Left ventricle myocardium inferior (tissue), 1 donor: Measurements from ENCODE around the gene PDE1C. TPM values are rescaled to one million over a fixed set of nuclear protein-coding genes. Genes with fewer than 3 reads are reported as not detected.
A peak's percentile ranks its signal among the peaks of the same experiment; 100 is the strongest.

Experiments
- DNase-seq: peaks from one replicate; pipeline ENCODE4 v3.0.0-alpha.2; 2020
- H3K27ac ChIP-seq: fragments of 200-600 bp; replicated peaks from 2 replicates; pipeline ENCODE4 v1.8.0; 2021
- H3K27me3 ChIP-seq: fragments of 200-600 bp; 2 replicates; pipeline ENCODE4 v1.8.0; 2021; ENCODE audit warnings: low read depth
- H3K36me3 ChIP-seq: fragments of 200-600 bp; 2 replicates; pipeline ENCODE4 v1.8.0; 2021
- H3K4me1 ChIP-seq: fragments of 200-600 bp; 2 replicates; pipeline ENCODE4 v1.8.0; 2021
- H3K4me3 ChIP-seq: fragments of 200-600 bp; 2 replicates; pipeline ENCODE4 v1.8.0; 2021; ENCODE audit warnings: mild to moderate bottlenecking, moderate library complexity
- H3K9me3 ChIP-seq: fragments of 200-600 bp; replicated peaks from 2 replicates; pipeline ENCODE4 v1.8.0; 2021
- intact Hi-C: fragments of 100-400 bp; cut with micrococcal nuclease; formaldehyde crosslinking; loops from one replicate; pipeline ENCODE4 v1.11.0; 2022
- total RNA-seq: library from RNA; stranded (reverse); fragmentation: NEBNext Ultra II Directional; extraction: Animal tissue kit (Norgen Biotek cat#: 25700); gene quantifications from one replicate; pipeline ENCODE4 v1.2.1, GENCODE V29; 2021
- TF ChIP-seq, protein P1 (sequence below): fragments of 200-600 bp; IDR thresholded peaks from 2 replicates; pipeline ENCODE4 v1.8.0; 2021; ENCODE audit warnings: antibody characterized with exemption, mild to moderate bottlenecking, borderline replicate concordance
- donor health status: DM: no; HTN: yes; CAD: no; lungs with severe emphysema.

The PDE1C gene
- total RNA-seq, 1 donor from 2014 or later, result 207 TPM

DNA sequence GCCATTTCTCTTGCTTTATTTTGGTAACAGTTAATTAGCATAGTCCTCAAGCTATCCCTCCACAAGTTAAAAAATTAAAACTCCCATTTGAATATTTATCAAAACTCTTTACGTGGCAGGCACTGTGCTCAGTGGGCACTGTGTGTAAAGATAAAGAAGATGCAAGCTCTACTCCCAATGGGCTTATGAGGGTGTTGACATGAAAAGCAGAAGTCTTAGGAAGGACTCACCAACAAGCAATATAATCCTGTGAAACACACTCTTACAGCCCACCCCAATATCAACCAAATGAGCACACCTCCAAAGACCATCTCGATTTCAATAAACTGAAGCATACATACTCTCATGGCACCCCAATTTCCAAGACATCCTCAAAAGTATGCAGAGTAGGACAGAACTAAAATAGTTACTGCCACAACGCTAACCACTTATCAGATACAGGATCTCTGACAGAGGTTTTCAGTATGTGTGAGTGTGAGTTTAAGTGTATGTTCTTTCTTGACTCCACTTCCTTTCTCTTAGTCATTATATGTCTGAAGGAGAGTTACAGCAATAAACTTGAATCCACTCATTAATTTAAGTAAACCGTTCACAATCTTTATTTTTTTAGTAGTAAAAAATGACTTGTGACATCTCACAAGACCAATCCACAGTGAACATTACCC lies 120.0 kb downstream of the PDE1C start:
- Histone ChIP-seq H3K27me3 (no peaks in the 10 kb centered on the region), H3K4me3 (no peak overlapping the region), H3K36me3 (no peaks in the 10 kb centered on the region), H3K27ac (no peak overlapping the region), H3K9me3 (peaks cover 25% of the 10 kb centered on the region), H3K4me1 (peaks cover 65% of the 10 kb centered on the region)
- TF ChIP-seq, protein P1, sequence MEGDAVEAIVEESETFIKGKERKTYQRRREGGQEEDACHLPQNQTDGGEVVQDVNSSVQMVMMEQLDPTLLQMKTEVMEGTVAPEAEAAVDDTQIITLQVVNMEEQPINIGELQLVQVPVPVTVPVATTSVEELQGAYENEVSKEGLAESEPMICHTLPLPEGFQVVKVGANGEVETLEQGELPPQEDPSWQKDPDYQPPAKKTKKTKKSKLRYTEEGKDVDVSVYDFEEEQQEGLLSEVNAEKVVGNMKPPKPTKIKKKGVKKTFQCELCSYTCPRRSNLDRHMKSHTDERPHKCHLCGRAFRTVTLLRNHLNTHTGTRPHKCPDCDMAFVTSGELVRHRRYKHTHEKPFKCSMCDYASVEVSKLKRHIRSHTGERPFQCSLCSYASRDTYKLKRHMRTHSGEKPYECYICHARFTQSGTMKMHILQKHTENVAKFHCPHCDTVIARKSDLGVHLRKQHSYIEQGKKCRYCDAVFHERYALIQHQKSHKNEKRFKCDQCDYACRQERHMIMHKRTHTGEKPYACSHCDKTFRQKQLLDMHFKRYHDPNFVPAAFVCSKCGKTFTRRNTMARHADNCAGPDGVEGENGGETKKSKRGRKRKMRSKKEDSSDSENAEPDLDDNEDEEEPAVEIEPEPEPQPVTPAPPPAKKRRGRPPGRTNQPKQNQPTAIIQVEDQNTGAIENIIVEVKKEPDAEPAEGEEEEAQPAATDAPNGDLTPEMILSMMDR, result no peak
- intact Hi-C loops, result no loop called here
- DNase-seq, result no peak

DNA sequence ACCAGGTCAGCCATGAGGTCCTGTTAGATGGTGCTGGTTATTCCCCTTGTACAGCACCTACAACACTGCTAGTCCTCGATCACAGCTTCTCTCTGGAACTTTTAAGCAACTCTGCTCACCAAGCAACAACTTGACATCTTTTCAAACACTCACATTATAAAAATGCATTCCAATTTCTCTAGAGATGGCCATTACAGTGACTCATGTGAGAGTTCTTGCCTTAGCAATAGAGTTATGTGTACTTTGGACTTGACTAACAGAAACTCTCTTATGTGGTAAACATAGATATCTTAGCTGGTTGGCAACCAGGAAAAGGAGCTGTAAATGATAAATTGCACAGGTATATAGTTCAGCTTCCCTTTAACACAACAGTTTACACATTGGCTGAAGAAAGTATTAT lies 122.2 kb downstream of the PDE1C start:
- no peak overlapping the region for H3K27ac ChIP-seq
- H3K27me3 ChIP-seq, result no peaks in the 10 kb centered on the region
- H3K9me3 ChIP-seq, result peaks cover 28% of the 10 kb centered on the region
- H3K36me3 ChIP-seq, result no peaks in the 10 kb centered on the region
- TF ChIP-seq, protein P1, result no peak
- intact Hi-C loops, result no loop called here
- H3K4me3 ChIP-seq, result no peak overlapping the region
- peaks cover 59% of the 10 kb centered on the region for H3K4me1 ChIP-seq
- DNase-seq, result no peak

DNA sequence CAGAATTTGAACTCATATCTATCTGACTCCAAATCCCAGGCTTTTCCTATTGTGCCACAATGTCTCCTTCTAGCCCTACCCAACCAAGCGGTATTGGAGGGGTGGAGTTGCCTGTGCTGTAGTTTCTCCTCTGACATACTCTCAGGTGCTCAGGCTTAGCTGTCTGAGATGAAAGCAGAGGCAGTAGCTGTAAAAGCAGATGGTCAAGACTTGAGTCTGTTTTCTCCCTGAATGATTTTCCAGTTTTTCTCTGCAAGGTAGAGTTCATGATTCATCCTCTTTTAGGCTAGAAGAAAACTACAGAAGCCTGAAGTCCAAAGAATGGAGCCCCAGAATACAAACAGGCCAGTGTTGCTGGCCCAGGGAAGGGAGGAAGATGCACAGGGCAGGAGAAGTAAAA lies 130.0 kb downstream of the PDE1C start:
- intact Hi-C loops, result no loop called here
- Histone ChIP-seq H3K9me3 (peaks cover 3% of the 10 kb centered on the region), H3K36me3 (no peaks in the 10 kb centered on the region), H3K4me3 (no peak overlapping the region), H3K27me3 (no peaks in the 10 kb centered on the region), H3K4me1 (peaks cover 92% of the 10 kb centered on the region), H3K27ac (no peak overlapping the region)
- TF ChIP-seq, protein P1, result no peak
- no peak for DNase-seq

DNA sequence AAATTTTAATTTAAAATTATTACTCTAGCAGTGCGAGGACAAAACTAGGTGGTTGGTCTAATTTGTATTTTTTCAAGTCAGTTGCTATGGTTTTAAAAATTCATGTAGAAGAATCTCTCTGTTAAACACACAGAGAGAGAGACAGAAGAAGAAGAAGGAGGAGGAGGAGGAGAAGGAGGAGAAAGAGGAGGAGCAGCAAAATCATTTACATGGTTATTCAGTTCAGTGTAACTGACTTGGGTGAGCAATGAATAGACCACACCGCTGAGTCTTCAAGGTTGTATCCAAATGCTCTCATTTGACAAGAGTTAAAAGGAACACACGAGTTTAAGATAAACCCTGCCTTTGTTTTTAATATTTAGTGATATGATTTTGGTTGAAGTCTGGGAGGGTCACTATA lies 131.1 kb downstream of the PDE1C start:
- intact Hi-C loops, result no loop called here
- DNase-seq, result no peak
- no peak overlapping the region for H3K4me3 ChIP-seq
- no peak overlapping the region for H3K27ac ChIP-seq
- H3K9me3 ChIP-seq, result no peaks in the 10 kb centered on the region
- H3K4me1 ChIP-seq, result peaks cover 94% of the 10 kb centered on the region
- H3K36me3 ChIP-seq, result no peaks in the 10 kb centered on the region
- H3K27me3 ChIP-seq, result no peaks in the 10 kb centered on the region
- TF ChIP-seq, protein P1, result no peak

DNA sequence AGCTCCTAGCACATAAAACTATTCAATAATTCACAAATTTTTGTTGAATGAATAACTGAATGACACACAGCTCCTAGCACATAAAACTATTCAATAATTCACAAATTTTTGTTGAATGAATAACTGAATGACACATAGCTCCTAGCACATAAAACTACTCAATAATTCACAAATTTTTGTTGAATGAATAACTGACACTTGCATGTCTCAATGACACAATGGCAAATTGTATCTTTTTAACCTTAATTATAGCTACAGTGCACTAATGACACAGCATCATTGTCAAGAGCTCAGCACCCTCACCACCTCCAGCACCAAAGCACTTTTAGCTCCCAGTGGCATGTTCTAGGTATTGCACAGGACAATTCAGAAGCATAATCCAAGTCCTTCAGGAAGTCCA lies 131.6 kb downstream of the PDE1C start:
- H3K4me3 ChIP-seq, result no peak overlapping the region
- H3K4me1 ChIP-seq, result peaks cover 90% of the 10 kb centered on the region
- intact Hi-C loops, result no loop called here
- no peaks in the 10 kb centered on the region for H3K9me3 ChIP-seq
- no peaks in the 10 kb centered on the region for H3K36me3 ChIP-seq
- H3K27me3 ChIP-seq, result no peaks in the 10 kb centered on the region
- no peak for DNase-seq
- TF ChIP-seq, protein P1, result peak; percentile 51
- no peak overlapping the region for H3K27ac ChIP-seq
